T-helper 9 cell (primary cell): Measurements from ENCODE around the gene GPC5.
"Not testable (repeated sequence)": the region's sequence is repeated elsewhere in the genome, so short reads cannot be mapped to it uniquely, and the experiment has no call there.

Source experiments
- DNase-seq: peaks from one replicate; pipeline ENCODE4 v3.0.0-alpha.2; 2020

GPC5 gene

DNA sequence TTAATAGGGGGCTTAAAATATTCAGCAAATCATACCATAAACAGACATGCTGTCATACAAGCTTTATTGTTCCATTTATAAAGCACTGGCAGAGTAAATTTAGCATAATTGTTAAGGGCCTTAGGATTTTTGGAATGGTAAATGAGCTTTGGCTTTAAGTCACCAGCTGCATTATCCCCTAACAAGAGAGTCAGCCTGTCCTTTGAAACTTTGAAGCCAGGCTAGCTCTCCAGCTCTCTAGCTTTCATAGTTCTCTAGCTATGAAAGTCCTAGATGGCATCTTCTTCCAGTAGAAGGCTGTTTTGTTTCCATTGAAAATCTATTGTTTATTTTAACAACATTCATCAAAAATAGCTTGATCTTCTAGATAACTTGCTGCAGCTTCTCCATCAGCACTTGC, 1407.3 kb downstream of the GPC5 start:
- DNase-seq, result no peak

DNA sequence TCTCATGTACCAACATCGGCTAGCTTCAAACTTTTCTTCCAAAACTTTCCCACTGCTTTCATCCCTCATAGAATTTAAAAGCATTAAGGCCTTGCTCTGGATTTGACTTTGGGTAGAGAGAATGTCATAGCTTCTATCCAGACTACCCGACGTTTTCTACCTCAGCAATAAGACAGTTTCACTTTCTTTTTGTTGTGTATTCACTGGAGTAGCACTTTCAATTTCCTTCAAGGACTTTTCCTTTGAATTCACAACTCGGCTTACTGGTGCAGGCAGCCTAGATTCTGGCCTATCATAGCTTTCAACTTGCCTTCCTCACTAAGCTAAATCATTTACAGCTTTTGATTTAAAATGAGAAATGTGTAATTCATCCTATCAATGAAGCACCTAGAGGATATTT, 1407.8 kb downstream of the GPC5 start:
- no peak for DNase-seq

DNA sequence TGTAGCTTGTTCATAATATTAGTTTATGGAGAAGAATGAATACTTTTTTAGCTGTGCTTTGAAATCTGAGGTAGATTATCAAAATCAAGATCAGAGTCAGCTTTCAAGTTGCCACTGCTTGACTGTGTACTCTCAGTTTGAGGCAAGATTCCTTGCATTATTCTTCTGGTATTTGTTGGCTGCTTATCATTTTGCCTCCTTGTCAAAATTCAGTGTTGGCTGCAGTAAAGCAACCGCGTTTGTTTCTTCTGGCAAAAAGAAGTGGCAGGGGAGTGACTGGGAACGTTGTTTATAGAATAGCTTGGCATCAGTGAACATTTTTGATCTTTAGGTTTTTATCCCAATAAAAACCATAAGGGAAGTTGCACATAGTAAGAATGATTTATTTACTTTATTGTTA, 1408.9 kb downstream of the GPC5 start:
- DNase-seq, result no peak

DNA sequence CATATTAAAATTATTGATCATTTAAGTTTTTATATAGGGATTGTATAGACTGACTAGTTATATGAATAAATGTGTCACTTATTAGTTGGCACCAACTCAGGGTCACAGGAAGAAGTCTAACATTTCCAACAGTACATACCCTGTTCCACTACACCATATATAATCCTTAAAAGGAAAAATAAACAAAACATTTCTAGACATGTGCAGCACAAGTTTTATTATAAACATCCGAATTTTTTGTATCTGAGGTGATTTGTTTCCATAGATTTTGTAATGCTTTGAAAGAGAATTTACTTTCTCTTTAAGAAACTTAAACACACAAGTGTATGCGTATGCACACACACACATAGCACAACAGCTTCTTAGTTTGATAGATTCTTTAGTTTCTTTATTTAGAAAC, 1409.5 kb downstream of the GPC5 start:
- DNase-seq, result no peak

DNA sequence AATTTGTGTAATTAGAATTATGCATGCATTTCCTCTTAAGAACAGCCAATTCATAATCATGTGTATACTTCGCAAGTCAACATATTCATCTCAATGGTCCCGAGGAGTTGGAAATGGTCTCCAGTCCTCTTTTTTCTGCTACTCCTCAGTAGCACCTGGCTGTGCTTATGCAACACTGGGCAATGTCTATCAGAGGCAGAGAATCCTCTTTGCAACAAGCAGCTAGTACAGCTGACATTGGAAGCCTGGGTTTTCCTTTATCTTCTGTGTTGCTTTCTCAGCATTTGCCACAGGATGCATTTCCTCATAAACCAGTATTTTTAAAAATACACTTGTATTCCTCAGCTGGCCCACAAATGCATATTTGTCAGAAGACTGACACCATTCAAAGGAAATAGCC, 1422.9 kb downstream of the GPC5 start:
- DNase-seq, result no peak

DNA sequence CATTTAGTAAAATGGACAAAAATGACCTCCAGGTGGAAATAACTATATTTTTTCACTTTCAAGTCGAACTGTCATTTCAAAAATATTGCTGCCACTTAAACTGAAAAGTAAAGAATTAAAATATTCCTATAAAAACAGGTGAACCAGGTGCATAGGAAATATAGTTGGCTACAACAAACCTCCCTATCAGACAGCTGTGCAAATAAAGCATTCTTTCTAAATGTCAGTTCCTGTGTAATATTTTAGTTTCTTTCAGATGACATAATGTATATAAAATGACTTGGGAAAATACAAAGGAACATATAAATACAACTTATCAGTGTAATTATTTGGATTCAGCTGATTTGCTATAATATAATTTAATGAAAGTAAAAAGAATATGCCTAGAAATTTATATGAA, 1424.6 kb downstream of the GPC5 start:
- DNase-seq, result no peak

DNA sequence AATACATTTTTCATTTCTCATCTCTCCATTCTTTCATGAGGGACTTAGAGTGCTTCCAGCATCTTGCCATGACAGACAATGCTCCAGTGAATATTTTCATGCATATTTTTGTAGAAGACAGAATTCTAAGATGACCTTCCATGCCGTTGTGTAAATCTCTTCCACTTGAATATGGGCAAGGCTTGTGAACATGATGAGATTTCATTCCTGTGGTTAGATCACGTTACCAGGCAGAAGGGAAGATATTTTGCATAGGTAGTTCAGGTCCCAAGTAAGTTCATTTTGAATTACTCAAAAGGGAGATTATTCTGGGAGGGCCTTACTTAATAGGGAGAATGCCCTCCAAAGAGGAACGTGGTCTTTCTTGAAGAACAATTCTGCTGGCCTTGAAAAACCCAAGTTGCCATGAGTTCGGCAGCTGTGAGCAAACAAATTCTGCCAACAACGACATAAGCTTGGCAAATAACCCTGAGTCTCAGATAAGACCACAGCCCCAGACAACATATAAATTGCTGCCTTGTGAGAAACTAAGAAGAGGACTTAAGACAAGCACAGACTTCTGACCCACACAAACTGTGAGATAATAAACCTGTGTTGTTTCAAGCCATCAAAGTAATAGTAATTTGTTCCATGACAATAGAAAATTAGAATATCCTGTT, 1427.6 kb downstream of the GPC5 start:
- no peak for DNase-seq

DNA sequence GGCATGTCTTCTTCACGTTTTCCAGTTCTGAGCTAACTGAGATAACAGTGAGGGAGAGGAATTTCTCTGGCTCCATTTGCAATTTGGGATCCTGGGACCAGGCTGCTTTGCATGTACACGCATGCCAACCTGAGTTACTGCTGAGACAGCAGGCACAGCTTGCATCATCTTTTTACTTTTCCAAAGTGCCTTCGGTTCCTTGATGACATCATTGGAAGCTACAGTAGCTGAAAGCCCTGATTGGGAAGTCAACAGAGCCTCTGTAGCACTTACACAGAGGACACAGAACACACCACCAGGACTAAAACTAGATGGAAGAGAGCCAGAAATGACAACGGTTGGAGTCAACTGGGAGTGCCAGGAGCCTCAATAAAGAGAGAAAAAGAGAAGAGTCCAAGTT, 1429.1 kb downstream of the GPC5 start:
- no peak for DNase-seq

DNA sequence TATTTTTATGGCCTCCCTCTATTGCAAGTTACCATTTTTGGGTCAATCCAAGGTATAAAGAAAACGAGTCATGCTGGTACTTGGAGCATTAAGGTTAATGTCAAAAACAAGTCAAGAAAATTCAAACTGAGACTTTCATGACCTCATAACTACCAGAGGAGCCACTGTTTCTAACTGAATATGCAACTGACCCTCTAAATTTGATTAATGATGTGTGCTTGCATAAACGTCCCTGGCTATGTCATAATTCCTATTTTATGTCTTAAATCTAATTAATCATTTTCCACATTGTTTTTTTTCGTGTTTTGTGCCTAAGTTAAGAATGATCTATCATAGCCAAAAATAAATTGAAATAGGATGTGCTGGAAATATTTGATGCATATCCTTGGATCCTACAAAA, 1431.5 kb downstream of the GPC5 start:
- DNase-seq, result no peak

DNA sequence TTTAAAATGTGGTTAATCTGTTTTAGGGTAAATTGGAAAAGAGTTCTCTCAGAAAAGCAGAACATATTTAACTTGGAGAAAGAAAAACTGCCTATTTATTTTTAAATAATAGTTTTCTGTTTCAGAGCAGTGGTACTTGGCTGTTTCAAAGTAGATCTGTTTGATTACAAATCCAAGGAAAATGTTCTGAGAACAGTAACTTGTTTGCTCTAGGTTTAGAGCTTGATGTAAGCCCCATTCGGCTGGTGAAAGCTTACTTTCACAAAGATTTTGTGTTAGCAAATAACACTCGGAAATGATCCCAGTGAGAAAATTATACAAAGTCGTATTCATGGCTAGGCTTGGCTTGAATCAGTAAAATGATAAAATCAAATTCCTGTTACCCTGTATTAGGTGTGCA, 1432.4 kb downstream of the GPC5 start:
- no peak for DNase-seq

DNA sequence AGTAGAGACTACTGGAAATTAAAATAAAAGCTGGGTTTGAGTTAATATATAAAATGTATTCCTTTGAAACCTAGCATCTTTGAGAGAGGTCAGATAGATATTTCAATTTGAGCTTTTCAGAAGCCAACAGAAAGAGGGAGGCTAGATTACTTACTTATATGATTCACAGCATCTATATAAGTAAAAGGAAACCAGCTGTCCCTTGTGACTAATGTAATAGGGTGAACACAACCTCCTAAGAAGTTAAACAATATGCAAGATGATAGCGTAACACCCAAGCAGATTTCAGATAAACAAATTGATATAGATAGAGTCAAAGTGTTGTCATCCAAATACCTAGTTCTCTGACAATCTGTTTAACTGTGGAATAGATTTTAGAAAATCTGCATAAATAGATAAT, 1434.7 kb downstream of the GPC5 start:
- DNase-seq, result no peak

DNA sequence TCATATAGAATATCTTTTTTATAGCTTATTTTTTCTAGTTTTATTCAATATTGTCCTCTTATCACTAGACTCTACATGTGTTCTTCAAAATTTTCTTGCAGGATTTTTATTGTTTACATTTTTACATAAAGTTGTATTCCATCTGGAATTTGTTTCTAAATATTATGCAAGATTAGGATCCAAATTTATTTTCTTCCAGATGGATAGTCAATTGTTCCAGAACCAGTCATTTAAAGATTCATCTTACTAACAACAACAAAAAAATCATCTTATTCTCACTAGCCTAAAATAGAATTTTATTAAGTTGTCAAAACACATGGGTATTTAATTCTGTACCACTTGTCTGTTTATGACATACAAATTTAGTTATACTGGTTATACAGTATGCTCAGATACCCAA, 1437.8 kb downstream of the GPC5 start:
- DNase-seq, result no peak

DNA sequence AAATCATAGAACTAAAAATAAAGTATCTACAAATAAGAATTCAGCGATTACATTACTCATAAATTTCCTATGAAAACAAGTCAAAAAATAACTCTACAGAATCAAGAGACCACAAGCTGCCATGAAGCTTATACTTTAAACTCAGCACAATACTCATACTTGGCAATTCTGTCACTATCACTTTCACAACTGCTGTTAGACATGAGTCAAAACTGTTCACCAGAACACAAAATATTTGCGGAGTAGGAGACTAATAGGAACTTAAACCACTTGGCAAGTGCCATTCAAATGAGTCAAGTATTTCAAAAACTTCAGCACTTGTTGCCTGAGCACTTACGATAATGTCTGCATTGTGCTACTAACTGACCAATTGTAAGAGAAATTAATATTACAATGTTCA, 1440.4 kb downstream of the GPC5 start:
- no peak for DNase-seq

DNA sequence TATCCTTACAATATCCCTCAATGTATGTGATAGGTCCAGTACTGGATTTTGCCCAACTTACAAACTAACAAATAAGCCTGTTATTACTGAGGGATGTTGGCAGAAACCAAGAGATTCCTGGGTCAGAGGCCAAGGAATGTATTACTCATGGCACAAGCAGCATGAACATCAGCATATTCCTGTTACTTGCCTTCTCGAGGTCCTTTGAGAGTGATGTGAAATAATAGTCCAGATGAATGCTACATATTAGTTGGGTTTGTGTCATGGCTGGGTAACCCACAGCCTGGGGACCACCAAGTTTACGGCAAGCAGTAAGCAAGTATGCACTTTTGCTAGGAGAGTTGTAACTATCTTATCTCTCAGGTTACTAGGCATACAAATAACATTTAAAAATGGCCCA, 1443.7 kb downstream of the GPC5 start:
- no peak for DNase-seq

DNA sequence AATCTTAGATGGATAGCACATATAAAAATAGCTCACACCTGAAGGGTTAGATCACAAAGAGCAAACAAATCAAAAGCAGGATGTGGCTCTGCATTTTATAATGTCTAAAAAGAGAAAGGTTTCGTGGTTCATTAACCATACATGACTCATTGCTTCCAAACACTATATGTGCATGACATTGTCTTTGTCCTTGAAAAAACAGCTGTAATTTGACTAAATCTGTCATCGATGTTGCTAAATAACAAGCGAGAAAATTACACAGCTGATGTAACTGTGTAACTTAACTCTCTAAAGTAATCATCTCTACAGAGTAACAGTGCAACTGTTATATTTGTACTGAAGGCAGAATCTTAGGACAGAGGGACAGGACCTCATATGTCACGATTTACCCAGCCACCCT, 1445.1 kb downstream of the GPC5 start:
- DNase-seq, result no peak

DNA sequence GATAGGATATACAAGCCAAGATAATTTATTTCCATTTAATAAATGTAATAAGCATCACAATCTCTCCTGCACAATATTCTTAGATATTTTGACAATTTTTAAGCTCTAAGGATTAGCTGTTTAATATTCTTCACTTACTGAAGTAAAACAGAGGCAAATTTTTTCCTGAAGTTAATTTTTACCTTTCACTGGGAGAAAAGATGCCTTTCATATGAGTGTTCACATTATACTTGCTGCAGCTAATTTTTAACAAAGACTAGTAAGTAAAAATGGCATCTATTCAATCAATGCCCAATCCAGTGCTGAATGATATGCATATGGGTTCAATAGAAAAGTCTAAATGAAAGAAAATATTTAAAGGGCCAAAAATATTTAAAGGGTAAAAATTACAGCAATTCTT, 1451.0 kb downstream of the GPC5 start:
- DNase-seq, result no peak

DNA sequence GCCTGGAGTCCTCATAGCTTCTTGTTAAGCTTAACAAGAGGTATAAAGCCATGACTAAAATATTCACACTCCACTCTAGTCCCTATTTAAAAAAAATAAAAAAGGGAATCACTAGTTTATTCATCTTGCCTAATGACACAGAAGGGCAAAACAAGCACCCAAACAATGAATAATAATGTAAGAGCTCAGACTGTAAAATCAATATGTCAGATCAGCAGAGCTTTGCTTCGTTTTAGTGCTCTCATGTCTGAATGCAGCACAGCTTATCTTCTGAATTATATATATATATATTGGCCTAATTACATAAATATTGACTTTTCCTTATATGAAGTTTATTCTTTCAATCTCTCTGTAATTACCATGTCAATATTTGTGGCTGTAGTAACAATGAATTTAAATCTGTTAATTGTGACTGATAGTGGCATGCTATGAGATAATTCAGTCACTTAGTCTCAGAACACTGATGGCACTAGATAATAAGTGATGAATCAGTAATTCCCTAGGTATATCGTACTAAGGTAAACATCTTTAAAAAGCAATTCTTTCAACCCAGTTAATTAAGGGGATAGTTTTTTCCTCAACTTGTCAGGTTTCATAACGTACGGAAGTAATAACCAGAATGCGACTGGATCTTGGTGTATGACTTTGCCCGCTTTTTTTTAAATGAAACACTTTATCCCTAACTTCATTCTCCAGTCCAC, 1466.3 kb downstream of the GPC5 start:
- no peak for DNase-seq

DNA sequence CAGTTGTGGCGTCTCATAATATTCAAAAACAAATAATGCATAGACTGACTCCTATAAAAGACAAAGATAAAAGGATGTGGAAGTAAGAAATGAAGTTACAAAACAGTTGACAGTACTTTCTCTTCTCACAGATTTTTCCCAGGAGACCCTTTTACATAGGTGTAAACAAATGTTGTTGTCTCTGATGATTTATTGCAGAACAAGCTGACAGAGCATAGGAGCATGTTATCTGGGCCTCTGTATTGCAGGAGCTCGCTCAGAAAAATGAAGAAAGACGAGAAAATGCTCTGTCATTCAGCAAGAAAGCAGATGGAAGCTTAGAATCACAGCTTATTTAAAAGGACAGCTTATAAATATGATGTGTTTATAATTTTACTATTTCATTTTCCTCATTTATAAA, 1474.6 kb downstream of the GPC5 start:
- no peak for DNase-seq

DNA sequence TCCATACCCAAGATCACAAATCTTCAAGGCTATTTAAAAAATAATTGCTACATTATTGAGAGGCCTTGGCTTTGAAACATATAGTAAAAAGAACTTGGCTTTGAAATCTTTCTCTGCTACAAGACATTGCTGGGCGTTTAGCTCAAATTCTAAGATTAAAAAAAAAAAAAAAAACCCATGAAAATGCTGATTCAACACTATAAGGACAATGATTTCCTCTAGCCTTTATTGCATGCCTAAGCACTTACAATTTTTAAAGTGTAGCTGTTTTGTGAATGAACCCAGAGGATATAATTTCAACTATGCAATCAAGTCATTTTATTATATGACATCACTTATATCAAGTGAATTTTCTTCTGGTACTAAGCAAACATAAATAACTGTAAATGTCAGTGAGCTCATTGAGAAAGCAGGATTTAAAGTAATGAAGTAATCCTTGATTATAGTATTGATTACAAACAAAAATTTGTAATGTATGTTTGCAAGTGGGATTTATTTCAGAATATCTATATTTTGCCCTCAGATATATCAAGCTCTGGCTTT, 1488.2 kb downstream of the GPC5 start:
- no peak for DNase-seq

DNA sequence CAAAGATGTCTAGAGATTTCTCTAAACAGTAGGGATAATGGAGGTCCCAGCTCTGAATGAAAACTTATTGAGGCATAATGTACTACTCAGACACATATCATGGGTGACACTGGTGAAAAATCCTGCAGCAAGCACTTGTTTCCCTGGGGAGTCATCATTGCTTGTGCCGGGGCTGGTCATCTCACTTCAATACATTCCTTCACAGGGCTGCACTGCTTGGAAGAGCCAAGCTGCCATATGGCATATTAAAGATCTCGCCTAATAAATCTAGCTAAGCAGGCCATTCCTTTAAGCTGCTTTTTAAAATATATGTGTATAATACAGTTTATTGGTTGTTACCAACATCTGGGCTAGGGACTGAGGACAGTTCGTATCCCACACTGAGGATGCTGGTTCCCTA, 1496.0 kb downstream of the GPC5 start:
- DNase-seq, result no peak

DNA sequence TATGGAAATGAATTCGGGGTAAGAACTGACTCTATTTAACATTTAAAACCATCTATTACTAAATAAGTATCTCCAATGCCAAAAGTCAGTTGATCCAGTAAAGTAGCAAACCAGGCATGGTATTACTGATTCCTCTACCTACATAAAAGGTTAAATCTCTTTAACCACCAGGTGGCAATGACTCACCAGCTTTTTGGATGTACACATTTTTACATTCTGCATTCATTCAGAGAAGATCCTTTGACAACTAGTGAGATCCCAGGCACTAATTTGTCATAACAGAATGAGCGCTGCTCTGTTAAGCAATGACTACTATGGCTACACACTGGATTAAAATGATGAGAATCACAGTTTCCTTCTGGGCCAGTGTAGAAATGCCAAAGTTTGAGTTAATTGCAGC, 1498.4 kb downstream of the GPC5 start:
- DNase-seq, result no peak

DNA sequence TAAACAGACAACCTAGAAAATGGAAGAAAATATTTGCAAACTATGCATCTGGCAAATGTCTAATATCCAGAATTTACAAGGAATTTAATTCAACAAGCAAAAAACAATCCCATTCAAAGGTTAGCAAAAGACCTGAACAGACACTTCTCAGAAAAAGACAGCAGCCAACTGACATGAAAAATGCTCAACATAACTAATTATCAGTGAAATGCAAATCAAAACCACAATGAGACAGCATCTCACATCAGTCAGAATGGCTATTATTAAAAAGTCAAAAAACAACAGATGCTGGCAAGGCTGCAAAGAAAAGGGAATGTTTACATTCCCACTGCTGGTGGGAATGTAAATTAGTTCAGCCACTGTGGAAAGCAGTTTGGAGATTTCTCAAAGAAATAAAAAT, 1500.5 kb downstream of the GPC5 start:
- not testable (repeated sequence) for DNase-seq

DNA sequence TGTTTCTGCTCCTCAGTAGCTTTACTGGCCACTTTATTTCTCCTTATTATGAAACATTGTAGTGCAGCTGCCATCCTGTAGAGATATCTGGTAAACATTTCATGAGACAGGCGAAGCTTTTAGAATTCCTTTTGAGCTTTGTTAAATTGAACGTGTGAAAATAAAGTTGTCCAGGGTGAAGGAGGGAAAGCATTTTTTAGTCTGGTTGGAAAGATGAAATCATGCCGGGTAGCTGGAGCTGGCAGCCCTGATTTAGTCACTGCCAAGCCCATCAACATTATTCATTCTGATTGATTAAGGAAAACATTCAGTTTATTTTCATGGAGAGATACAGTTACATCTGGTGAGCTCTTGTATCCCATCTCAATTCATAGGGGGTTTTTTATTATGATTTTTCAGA, 1502.0 kb downstream of the GPC5 start:
- no peak for DNase-seq

DNA sequence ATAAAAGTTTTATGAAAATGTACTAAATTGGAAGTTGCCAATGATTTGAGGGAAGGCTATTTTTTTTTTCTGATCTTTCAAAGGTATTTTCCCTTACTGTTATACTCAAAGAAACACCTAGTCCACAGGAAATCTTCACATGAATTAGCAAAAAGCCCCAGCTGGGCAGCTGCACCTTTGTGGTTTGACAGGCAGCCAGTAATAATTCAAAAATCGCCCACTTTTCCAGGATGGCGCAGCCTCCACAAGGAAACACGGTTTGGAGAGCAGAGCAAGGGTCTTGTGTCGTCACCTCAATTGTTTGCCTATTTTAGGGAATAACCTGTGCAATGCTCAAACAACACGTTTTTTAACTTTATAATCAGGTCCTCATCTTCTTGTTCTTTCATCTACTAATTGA, 1503.3 kb downstream of the GPC5 start:
- no peak for DNase-seq

DNA sequence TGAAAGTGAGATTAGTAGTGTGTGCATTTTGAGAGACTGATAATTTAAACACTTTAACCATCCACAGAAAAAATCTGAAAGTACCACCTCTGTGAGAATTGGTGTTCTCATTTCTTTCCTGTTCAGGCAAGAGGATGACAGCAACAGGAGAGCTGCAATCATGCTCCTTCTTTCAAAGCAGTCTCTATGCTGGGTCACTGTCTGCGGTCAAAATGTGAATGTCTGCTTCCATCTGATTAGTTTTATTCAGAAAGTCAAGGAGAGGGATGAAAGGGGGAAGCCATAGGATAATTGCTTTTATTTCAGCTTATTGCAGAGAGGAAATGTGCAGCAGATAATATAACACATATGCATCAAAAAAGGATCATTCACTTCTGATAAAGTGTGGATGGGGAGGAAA, 1514.2 kb downstream of the GPC5 start:
- DNase-seq, result no peak
